ENCODE measurements around the gene ATP6V1D.

The ATP6V1D gene

DNA sequence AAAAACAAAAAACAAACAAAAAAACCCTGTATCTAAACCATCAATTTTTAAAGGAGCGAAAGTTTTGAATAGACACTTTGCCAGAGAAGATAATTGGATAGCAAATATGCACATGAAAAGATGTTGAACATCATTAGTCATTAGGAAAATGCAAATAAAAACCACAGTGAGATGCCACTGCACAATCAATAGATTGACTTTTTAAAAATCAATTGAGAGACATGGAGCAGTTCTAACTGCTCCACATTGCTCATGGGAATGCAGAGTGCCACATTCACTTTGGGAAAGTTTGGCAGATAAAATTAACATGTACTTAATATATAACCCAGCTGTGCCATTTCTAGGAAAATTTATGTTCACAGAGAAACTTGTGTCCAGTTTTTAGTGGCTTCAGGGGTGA is 13.2 kb upstream of the ATP6V1D start:
- Histone ChIP-seq H3K9me3 (ENCODE audit: control insufficient read depth in 1 of 2, low read length in 2 of 2) (no peaks in the 10 kb centered on the region), H3K9ac (ENCODE audit: low read depth in 1 of 2, low read length in 2 of 2) (no peak overlapping the region), H3K27ac (ENCODE audit: low read depth, low read length) (no peak overlapping the region), H3K4me3 (ENCODE audit: low read depth in 1 of 2, low read length in 2 of 2) (no peak overlapping the region), H3K36me3 (ENCODE audit: control insufficient read depth in 1 of 2, insufficient read depth in 2 of 2, low read length in 2 of 2) (peaks cover 22 to 68% of the 10 kb centered on the region in 2 donors), H3K4me1 (ENCODE audit: control insufficient read depth in 1 of 2, insufficient read depth in 2 of 2, low read length in 2 of 2) (no peaks in the 10 kb centered on the region), H3K27me3 (ENCODE audit: control insufficient read depth in 1 of 2, insufficient read depth in 2 of 2, low read length in 2 of 2) (no peaks in the 10 kb centered on the region)

DNA sequence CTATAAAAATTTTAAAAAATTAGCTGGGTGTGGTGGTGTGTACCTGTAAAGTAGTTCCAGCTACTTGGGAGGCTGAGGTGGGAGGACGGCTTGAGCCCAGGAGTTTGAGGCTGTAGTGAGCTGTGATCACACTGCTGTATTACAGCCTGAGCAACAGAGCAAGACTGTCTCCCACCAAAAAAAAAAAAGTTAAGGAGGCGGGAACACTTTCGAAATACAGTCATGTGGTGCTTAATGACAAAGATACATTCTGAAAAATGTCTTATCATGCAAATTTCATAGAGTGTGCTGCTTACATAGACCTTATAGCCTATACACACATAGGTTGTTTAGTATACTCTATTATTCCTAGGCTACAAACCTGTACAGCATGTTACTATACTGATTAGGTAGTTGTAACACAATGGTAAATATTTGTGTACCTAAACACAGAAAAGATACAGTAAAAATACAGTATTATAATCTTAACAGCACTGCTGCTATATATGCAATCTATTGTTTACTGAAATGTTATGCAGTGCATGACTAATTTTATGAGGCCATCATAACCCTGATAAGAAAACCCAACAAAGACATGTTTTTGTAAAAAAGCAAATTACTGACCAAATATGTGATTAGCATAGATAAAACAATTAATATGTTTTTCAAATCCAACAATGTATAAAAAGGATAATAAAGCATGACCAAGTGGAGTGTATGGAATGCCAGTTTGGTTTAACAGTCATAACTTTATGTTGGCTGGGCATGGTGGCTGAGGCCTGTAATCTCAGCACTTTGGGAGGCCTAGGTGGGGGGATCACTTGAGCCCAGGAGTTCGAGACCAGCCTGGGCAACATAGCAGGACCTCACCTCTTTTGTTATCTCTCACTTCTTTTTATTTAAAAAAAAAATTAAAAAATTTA is 11.9 kb upstream of the ATP6V1D start:
- Histone ChIP-seq H3K9ac (ENCODE audit: low read depth in 1 of 2, low read length in 2 of 2) (no peak overlapping the region), H3K4me1 (ENCODE audit: control insufficient read depth in 1 of 2, insufficient read depth in 2 of 2, low read length in 2 of 2) (no peaks in the 10 kb centered on the region), H3K27ac (ENCODE audit: low read depth, low read length) (no peak overlapping the region), H3K4me3 (ENCODE audit: low read depth in 1 of 2, low read length in 2 of 2) (no peak overlapping the region), H3K27me3 (ENCODE audit: control insufficient read depth in 1 of 2, insufficient read depth in 2 of 2, low read length in 2 of 2) (no peaks in the 10 kb centered on the region), H3K36me3 (ENCODE audit: control insufficient read depth in 1 of 2, insufficient read depth in 2 of 2, low read length in 2 of 2) (peaks cover 21 to 67% of the 10 kb centered on the region in 2 donors), H3K9me3 (ENCODE audit: control insufficient read depth in 1 of 2, low read length in 2 of 2) (no peaks in the 10 kb centered on the region)

DNA sequence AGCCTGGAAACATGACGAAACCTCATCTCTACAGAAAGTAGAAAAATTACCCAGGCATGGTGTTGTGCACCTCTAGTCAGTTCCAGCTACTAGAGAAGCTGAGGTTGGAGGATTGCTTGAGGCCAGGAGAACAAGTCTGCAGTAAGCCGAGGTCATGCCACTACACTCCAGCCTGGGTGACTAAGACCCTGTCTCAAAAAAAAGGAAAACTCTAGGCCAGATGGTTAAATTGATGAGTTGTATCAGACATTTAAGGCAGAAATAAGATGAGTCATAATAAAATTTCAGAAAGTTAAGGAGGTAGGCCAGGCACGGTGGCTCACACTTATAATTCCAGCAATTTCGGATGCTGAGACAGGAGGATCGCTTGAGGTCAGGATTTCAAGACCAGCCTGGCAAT is 11.2 kb upstream of the ATP6V1D start:
- Histone ChIP-seq H3K27ac (ENCODE audit: low read depth, low read length) (no peak overlapping the region), H3K4me1 (ENCODE audit: control insufficient read depth in 1 of 2, insufficient read depth in 2 of 2, low read length in 2 of 2) (no peaks in the 10 kb centered on the region), H3K36me3 (ENCODE audit: control insufficient read depth in 1 of 2, insufficient read depth in 2 of 2, low read length in 2 of 2) (peaks cover 24 to 68% of the 10 kb centered on the region in 2 donors), H3K9me3 (ENCODE audit: control insufficient read depth in 1 of 2, low read length in 2 of 2) (no peaks in the 10 kb centered on the region), H3K9ac (ENCODE audit: low read depth in 1 of 2, low read length in 2 of 2) (no peak overlapping the region), H3K4me3 (ENCODE audit: low read depth in 1 of 2, low read length in 2 of 2) (no peak overlapping the region), H3K27me3 (ENCODE audit: control insufficient read depth in 1 of 2, insufficient read depth in 2 of 2, low read length in 2 of 2) (no peaks in the 10 kb centered on the region)

DNA sequence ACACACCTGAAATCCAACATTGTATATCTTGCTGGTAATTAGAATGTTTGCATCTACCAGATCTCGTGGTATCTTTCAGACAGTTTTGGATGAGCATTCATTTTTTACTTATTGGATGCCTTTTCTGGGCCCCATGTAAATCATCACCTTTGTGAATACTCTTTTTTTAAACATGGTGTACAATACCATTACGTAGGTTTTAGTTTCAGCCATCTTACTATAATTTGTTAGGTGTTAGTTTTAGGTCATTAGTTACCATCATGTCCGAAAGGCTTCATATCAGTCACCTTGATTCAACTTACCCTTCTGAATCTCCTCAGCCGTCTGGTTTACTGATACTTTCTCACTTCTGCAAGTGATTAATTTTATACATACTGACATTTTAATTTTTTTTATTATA is 5.9 kb upstream of the ATP6V1D start:
- Histone ChIP-seq H3K27me3 (ENCODE audit: control insufficient read depth in 1 of 2, insufficient read depth in 2 of 2, low read length in 2 of 2) (no peaks in the 10 kb centered on the region), H3K36me3 (ENCODE audit: control insufficient read depth in 1 of 2, insufficient read depth in 2 of 2, low read length in 2 of 2) (peaks cover 20 to 45% of the 10 kb centered on the region in 2 donors)

DNA sequence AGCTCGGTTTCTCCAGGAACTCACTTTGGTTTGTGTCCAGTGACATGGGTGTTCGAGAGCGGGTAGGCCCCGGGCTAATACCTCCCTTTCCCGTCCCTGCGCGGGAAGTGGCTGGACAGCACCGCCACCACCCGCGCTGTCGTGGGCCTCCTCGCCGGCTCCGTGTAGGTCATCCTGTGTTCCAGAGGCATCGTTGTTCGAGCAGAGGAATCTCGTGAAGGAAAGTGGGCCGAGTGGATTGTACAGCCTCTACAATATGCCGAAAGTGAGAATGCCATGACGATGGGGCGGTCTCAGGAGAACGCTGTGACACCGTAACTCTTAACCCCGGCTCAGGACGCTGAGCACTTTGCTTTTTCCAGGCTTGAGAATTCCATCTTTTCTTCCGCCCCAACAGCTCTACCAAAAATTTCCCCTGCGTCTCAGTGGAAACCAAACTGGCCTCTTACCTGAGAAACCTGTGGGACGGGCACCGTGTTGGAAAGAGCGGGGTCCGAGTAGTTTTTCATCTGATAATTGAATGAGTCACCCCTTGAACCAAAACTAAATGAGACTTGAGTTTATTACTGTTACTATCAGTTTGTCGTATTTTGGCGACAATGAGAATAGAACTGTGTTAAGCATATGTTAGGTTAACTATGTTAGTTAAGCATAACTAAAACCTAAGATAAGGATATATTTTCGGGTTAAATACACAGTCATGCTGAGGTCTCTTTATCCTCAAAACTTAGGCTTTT is 1.0 kb upstream of the ATP6V1D start:
- Histone ChIP-seq H3K9ac (ENCODE audit: low read depth in 1 of 2, low read length in 2 of 2) (peak overlapping the region; percentile 92), H3K4me1 (ENCODE audit: control insufficient read depth in 1 of 2, insufficient read depth in 2 of 2, low read length in 2 of 2) (peaks cover 40 to 53% of the 10 kb centered on the region in 2 donors), H3K27ac (ENCODE audit: low read depth, low read length) (peak overlapping the region; percentile 89), H3K36me3 (ENCODE audit: control insufficient read depth in 1 of 2, insufficient read depth in 2 of 2, low read length in 2 of 2) (peaks cover 4 to 12% of the 10 kb centered on the region in 2 donors), H3K27me3 (ENCODE audit: control insufficient read depth in 1 of 2, insufficient read depth in 2 of 2, low read length in 2 of 2) (no peaks in the 10 kb centered on the region), H3K4me3 (ENCODE audit: low read depth in 1 of 2, low read length in 2 of 2) (peak overlapping the region; percentile 96 to 98), H3K9me3 (ENCODE audit: control insufficient read depth in 1 of 2, low read length in 2 of 2) (no peaks in the 10 kb centered on the region)

More for the DNA sequence above, 5.9 kb upstream of the ATP6V1D start:
- Histone ChIP-seq H3K9me3 (ENCODE audit: control insufficient read depth in 1 of 2, low read length in 2 of 2) (no peaks in the 10 kb centered on the region), H3K4me3 (ENCODE audit: low read depth in 1 of 2, low read length in 2 of 2) (no peak overlapping the region), H3K27ac (ENCODE audit: low read depth, low read length) (no peak overlapping the region), H3K9ac (ENCODE audit: low read depth in 1 of 2, low read length in 2 of 2) (no peak overlapping the region), H3K4me1 (ENCODE audit: control insufficient read depth in 1 of 2, insufficient read depth in 2 of 2, low read length in 2 of 2) (peaks cover 21 to 28% of the 10 kb centered on the region in 2 donors)

DNA sequence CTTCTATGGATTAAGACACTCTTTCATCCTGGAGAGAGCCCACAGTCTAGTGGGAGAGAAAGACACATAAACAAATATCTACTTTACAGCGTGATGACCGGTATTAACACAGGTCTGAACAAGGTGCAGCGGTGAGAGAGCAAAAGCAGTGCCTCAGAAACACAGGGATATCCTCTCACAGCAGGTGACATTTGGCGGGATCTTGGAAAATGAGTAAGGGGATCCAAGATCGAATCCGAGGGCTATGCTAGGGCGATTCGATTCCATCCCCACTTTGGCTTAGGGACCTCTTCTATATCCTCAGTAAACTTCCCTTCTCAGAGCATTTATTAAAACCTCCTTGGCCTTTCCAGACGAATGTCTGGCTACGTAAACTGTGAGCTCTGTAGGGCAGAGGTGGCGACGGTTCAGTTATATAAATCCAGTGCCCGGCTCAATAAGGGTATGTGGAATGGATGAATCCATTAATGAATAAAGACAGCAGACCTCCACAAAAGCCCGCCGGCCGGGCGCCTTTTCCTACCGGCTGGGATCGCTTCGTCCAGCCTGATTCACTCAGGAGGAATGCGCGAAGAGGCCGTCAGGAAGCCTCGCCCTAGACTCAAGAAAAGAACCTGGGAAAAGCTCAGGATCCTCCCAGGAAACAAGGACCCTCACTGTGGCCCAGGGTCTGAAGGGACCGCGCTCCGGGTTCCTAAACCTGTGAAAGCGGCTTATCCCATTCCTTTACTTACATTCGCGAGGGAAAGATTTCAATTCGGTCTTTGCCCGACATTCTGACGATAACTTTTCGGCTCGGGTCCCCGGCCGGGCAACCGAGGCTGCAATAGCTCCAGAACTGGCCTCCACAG is 455 bp downstream of the ATP6V1D start:
- no peaks in the 10 kb centered on the region for H3K27me3 ChIP-seq (ENCODE audit: control insufficient read depth in 1 of 2, insufficient read depth in 2 of 2, low read length in 2 of 2)
- no peak overlapping the region for H3K27ac ChIP-seq (ENCODE audit: low read depth, low read length)
- peaks cover 40 to 50% of the 10 kb centered on the region in 2 donors for H3K4me1 ChIP-seq (ENCODE audit: control insufficient read depth in 1 of 2, insufficient read depth in 2 of 2, low read length in 2 of 2)
- H3K4me3 ChIP-seq (ENCODE audit: low read depth in 1 of 2, low read length in 2 of 2): peak overlapping the region; percentile 95 to 97
- H3K36me3 ChIP-seq (ENCODE audit: control insufficient read depth in 1 of 2, insufficient read depth in 2 of 2, low read length in 2 of 2): no peaks in the 10 kb centered on the region
- no peaks in the 10 kb centered on the region for H3K9me3 ChIP-seq (ENCODE audit: control insufficient read depth in 1 of 2, low read length in 2 of 2)
- peak overlapping the region; percentile 88 to 93 for H3K9ac ChIP-seq (ENCODE audit: low read depth in 1 of 2, low read length in 2 of 2)

DNA sequence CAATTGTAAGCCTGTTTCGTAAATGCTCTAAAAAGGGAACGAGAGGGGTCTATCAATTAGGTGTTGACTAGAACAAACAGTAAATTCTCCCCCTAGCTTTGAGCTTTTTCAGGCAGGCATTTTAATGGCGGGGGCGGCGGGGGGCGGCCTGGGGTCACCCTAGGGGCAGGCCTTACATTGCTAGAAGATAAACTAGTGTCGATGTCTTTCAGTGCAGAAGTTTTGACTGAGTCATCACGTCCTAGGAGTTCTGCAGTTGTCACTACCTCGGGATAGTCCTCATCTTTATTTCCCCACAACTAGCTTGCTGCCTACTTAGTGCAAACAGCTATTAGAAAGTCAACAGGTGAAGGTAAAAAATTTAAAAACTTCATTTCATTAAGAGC is 1.6 kb downstream of the ATP6V1D start:
- H3K9me3 ChIP-seq (ENCODE audit: control insufficient read depth in 1 of 2, low read length in 2 of 2): no peaks in the 10 kb centered on the region
- H3K4me3 ChIP-seq (ENCODE audit: low read depth in 1 of 2, low read length in 2 of 2): peak overlapping the region in 1 of 2 donors; percentile 97
- H3K36me3 ChIP-seq (ENCODE audit: control insufficient read depth in 1 of 2, insufficient read depth in 2 of 2, low read length in 2 of 2): peaks cover 0 to 4% of the 10 kb centered on the region in 2 donors
- peaks cover 40 to 45% of the 10 kb centered on the region in 2 donors for H3K4me1 ChIP-seq (ENCODE audit: control insufficient read depth in 1 of 2, insufficient read depth in 2 of 2, low read length in 2 of 2)
- peak overlapping the region in 1 of 2 donors; percentile 93 for H3K9ac ChIP-seq (ENCODE audit: low read depth in 1 of 2, low read length in 2 of 2)
- H3K27ac ChIP-seq (ENCODE audit: low read depth, low read length): no peak overlapping the region
- H3K27me3 ChIP-seq (ENCODE audit: control insufficient read depth in 1 of 2, insufficient read depth in 2 of 2, low read length in 2 of 2): no peaks in the 10 kb centered on the region

DNA sequence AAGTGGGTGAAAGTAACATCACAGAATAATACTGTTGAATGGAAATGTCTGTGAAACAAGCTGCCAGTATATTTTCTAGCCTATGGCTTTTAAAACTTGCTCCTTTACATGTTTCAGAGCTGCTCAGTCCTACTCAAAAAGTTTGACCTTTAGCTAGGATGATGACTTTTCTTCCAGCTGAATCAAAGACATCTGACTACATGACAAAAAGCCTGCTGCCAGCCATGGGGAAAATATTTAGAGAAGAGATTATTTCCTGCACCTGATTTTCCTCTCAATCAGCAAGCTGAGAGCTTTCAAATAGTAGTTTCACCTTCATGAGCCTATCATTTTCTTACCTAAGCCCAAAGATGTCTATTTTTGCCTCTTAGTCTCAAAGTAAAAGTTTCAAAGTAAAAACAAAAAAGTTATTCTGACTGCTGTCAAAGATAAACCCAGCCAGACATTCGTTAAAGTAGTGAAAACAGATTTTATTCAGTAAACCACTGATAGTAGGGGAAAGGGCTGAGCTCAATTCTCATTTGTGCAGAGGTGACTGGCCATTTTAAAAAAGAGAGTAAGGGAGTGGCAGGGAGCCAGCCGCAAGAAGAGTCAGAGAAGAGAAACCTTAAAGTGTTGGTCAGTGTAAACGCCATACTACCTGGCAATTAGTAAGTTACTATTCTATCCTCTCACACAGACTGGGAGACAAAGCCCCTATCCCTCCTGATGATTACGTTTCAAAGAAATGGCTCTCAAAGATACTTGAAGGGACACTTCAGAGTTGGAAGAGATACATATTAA is 2.2 kb downstream of the ATP6V1D start:
- no peak overlapping the region for H3K9ac ChIP-seq (ENCODE audit: low read depth in 1 of 2, low read length in 2 of 2)
- no peaks in the 10 kb centered on the region for H3K27me3 ChIP-seq (ENCODE audit: control insufficient read depth in 1 of 2, insufficient read depth in 2 of 2, low read length in 2 of 2)
- no peak overlapping the region for H3K27ac ChIP-seq (ENCODE audit: low read depth, low read length)
- H3K4me1 ChIP-seq (ENCODE audit: control insufficient read depth in 1 of 2, insufficient read depth in 2 of 2, low read length in 2 of 2): peaks cover 38 to 39% of the 10 kb centered on the region in 2 donors
- H3K36me3 ChIP-seq (ENCODE audit: control insufficient read depth in 1 of 2, insufficient read depth in 2 of 2, low read length in 2 of 2): peaks cover 0 to 4% of the 10 kb centered on the region in 2 donors
- H3K4me3 ChIP-seq (ENCODE audit: low read depth in 1 of 2, low read length in 2 of 2): no peak overlapping the region
- H3K9me3 ChIP-seq (ENCODE audit: control insufficient read depth in 1 of 2, low read length in 2 of 2): no peaks in the 10 kb centered on the region

DNA sequence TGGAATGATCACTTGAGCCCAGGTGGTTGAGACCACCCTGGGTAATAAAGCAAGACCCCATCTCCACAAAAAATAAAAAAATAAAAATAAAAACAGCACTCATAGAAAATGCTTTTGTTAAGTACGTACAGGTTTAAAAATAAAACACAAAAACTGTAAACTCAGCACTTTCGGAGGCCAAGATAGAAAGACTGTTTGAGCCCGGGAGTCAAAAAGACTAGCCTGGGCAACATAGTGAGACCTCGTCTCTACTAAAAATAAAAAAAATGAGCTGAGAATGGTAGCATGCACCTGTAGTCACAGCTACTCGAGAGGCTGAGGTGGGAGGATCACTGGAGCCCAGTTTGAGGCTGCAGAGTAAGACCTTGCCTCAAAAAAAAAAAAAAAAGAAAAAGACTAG is 7.5 kb downstream of the ATP6V1D start:
- Histone ChIP-seq H3K9ac (ENCODE audit: low read depth in 1 of 2, low read length in 2 of 2) (no peak overlapping the region), H3K4me1 (ENCODE audit: control insufficient read depth in 1 of 2, insufficient read depth in 2 of 2, low read length in 2 of 2) (peaks cover 0 to 6% of the 10 kb centered on the region in 2 donors), H3K4me3 (ENCODE audit: low read depth in 1 of 2, low read length in 2 of 2) (no peak overlapping the region), H3K9me3 (ENCODE audit: control insufficient read depth in 1 of 2, low read length in 2 of 2) (no peaks in the 10 kb centered on the region), H3K27me3 (ENCODE audit: control insufficient read depth in 1 of 2, insufficient read depth in 2 of 2, low read length in 2 of 2) (no peaks in the 10 kb centered on the region), H3K36me3 (ENCODE audit: control insufficient read depth in 1 of 2, insufficient read depth in 2 of 2, low read length in 2 of 2) (peaks cover 20 to 38% of the 10 kb centered on the region in 2 donors), H3K27ac (ENCODE audit: low read depth, low read length) (no peak overlapping the region)
